Measurements from ENCODE around the gene CCDC87. TPM values are rescaled to one million over a fixed set of nuclear protein-coding genes. Genes with fewer than 3 reads are reported as not detected.
A peak's percentile ranks its signal among the peaks of the same experiment; 100 is the strongest.

Gene CCDC87
- total and polyA plus RNA-seq, 7 donors, result 0.14 to 0.71 (median 0.22) TPM; not detected in 3

GRCh38 chr11:66600631-66601233 lies 7.9 kb upstream of the CCDC87 start:
- H3K27me3 ChIP-seq, result no peaks in the 10 kb centered on the region

GRCh38 chr11:66600219-66600618 lies 7.4 kb upstream of the CCDC87 start:
- Histone ChIP-seq H3K4me1 (peaks cover 0 to 26% (median 22%) of the 10 kb centered on the region in 4 donors), H3K9me3 (no peaks in the 10 kb centered on the region), H3K4me3 (no peak overlapping the region), H3K27me3 (no peaks in the 10 kb centered on the region), H3K27ac (no peak overlapping the region), H3K36me3 (peaks cover 9 to 49% (median 17%) of the 10 kb centered on the region in 4 donors)
- 86 to 94% methylated on average over 2 of the region's 2 CpGs for WGBS, 2 donors
- intact Hi-C loops (cut with DNase I), result no loop called here
- DNase-seq, result no peak
- TF ChIP-seq POLR2A (IDR thresholded peaks at IDR 0.05) (no peak), POLR2AphosphoS5 (IDR thresholded peaks at IDR 0.05) (no peak), CTCF (IDR thresholded peaks at IDR 0.05) (no peak), EP300 (IDR thresholded peaks at IDR 0.05) (no peak)

More at GRCh38 chr11:66600631-66601233, 7.9 kb upstream of the CCDC87 start:
- Histone ChIP-seq H3K9me3 (no peaks in the 10 kb centered on the region), H3K4me3 (no peak overlapping the region), H3K4me1 (peaks cover 0 to 21% (median 17%) of the 10 kb centered on the region in 4 donors), H3K27ac (no peak overlapping the region), H3K36me3 (peaks cover 11 to 55% (median 23%) of the 10 kb centered on the region in 4 donors)
- no peak for DNase-seq
- 84 to 89% methylated on average over 4 of the region's 4 CpGs for WGBS, 2 donors
- TF ChIP-seq EP300 (IDR thresholded peaks at IDR 0.05) (no peak), POLR2AphosphoS5 (IDR thresholded peaks at IDR 0.05) (no peak), CTCF (IDR thresholded peaks at IDR 0.05) (no peak), POLR2A (IDR thresholded peaks at IDR 0.05) (no peak)
- intact Hi-C loops (cut with DNase I), result no loop called here

GRCh38 chr11:66598993-66599392 lies 6.1 kb upstream of the CCDC87 start:
- intact Hi-C loops (cut with DNase I), result no loop called here
- 97 to 99% methylated on average over 6 of the region's 6 CpGs for WGBS, 2 donors
- Histone ChIP-seq H3K4me3 (no peak overlapping the region), H3K36me3 (peaks cover 5 to 37% (median 14%) of the 10 kb centered on the region in 4 donors), H3K27ac (no peak overlapping the region), H3K4me1 (peaks cover 0 to 38% (median 34%) of the 10 kb centered on the region in 4 donors), H3K9me3 (no peaks in the 10 kb centered on the region), H3K27me3 (no peaks in the 10 kb centered on the region)
- TF ChIP-seq POLR2AphosphoS5 (IDR thresholded peaks at IDR 0.05) (no peak), POLR2A (IDR thresholded peaks at IDR 0.05) (no peak), CTCF (IDR thresholded peaks at IDR 0.05) (no peak), EP300 (IDR thresholded peaks at IDR 0.05) (no peak)
- DNase-seq, result no peak

- no peak for TF ChIP-seq EP300 (IDR thresholded peaks at IDR 0.05)
- TF ChIP-seq POLR2AphosphoS5 (IDR thresholded peaks at IDR 0.05), result no peak
- no peak for TF ChIP-seq POLR2A (IDR thresholded peaks at IDR 0.05)
- no peak for TF ChIP-seq CTCF (IDR thresholded peaks at IDR 0.05)
- Histone ChIP-seq H3K27me3 (no peaks in the 10 kb centered on the region), H3K36me3 (peaks cover 5 to 15% (median 8%) of the 10 kb centered on the region in 4 donors), H3K9me3 (no peaks in the 10 kb centered on the region), H3K4me3 (no peak overlapping the region), H3K27ac (peak overlapping the region; percentile 66 to 88 (median 88)), H3K4me1 (peaks cover 0 to 45% (median 40%) of the 10 kb centered on the region in 4 donors)
- WGBS, 2 donors, result 44 to 73% methylated on average over 5 of the region's 5 CpGs
- DNase-seq, result peak; percentile 78
- intact Hi-C loops (cut with DNase I), result no loop called here
These were observed 2.5 kb upstream of the CCDC87 start for GRCh38 chr11:66595245-66595904.

All from sigmoid colon (tissue), 7 donors.